Measurements from ENCODE around the gene DYNC1I1. TPM values are rescaled to one million over a fixed set of nuclear protein-coding genes. Genes with fewer than 3 reads are reported as not detected.

The DYNC1I1 gene
- total and polyA plus RNA-seq, 2 donors (not counting 3 experiments of a cell fraction or from before 2014, with no cell fraction given) = 1.8 to 3.6 TPM

GRCh38 chr7:95980706-95981105, 208.4 kb downstream of the DYNC1I1 start:
- no peak overlapping the region for H3K4me2 ChIP-seq (ENCODE audit: insufficient read depth, low read length)
- H4K20me1 ChIP-seq (replicated peaks; ENCODE audit: control insufficient read depth, extremely low read depth, insufficient read depth, low read length) = no peaks in the 10 kb centered on the region
- H3K4me1 ChIP-seq (ENCODE audit: control insufficient read depth, extremely low read depth, insufficient read depth, low read length) = peaks cover 9% of the 10 kb centered on the region
- H3K36me3 ChIP-seq (ENCODE audit: control insufficient read depth in 2 of 2, extremely low read depth in 1 of 2, insufficient read depth in 2 of 2, low read length in 2 of 2) = no peaks in the 10 kb centered on the region
- H3K9me1 ChIP-seq (replicated peaks; ENCODE audit: control insufficient read depth, extremely low read depth, insufficient read depth, low read length) = no peaks in the 10 kb centered on the region
- CTCF ChIA-PET = interaction anchor here (1.0 kb wide), 1 partner anchor 19 kb away, joined by 3 read pairs; no protein-coding TSS in a partner anchor
- H3K4me3 ChIP-seq (replicated peaks in 1 of 3; ENCODE audit: insufficient read depth in 1 of 3, low read depth in 1 of 3, low read length in 3 of 3) = no peak overlapping the region
- FAIRE-seq = no peak
- no peaks in the 10 kb centered on the region for H3K79me2 ChIP-seq (ENCODE audit: control insufficient read depth, insufficient read depth, low read length)
- no peak for TF ChIP-seq GATA2 (IDR thresholded peaks at IDR 0.05; ENCODE audit: insufficient read depth, insufficient read length, low read depth, low read length)
- no peak for TF ChIP-seq EZH2 (IDR thresholded peaks at IDR 0.05; ENCODE audit: borderline replicate concordance, low read depth, low read length, severe bottlenecking)
- no peak for TF ChIP-seq MAX (IDR thresholded peaks at IDR 0.05; ENCODE audit: insufficient read depth, insufficient read length)
- TF ChIP-seq POLR2A (IDR thresholded peaks at IDR 0.05; ENCODE audit: low read depth, low read length) = no peak
- TF ChIP-seq FOS (IDR thresholded peaks at IDR 0.05; ENCODE audit: borderline replicate concordance, insufficient read depth, low read length) = no peak
- TF ChIP-seq MYC (IDR thresholded peaks at IDR 0.05; ENCODE audit: low read depth, low read length) = no peak
- TF ChIP-seq, protein P1, sequence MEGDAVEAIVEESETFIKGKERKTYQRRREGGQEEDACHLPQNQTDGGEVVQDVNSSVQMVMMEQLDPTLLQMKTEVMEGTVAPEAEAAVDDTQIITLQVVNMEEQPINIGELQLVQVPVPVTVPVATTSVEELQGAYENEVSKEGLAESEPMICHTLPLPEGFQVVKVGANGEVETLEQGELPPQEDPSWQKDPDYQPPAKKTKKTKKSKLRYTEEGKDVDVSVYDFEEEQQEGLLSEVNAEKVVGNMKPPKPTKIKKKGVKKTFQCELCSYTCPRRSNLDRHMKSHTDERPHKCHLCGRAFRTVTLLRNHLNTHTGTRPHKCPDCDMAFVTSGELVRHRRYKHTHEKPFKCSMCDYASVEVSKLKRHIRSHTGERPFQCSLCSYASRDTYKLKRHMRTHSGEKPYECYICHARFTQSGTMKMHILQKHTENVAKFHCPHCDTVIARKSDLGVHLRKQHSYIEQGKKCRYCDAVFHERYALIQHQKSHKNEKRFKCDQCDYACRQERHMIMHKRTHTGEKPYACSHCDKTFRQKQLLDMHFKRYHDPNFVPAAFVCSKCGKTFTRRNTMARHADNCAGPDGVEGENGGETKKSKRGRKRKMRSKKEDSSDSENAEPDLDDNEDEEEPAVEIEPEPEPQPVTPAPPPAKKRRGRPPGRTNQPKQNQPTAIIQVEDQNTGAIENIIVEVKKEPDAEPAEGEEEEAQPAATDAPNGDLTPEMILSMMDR (IDR thresholded peaks at IDR 0.05; ENCODE audit: extremely low read depth in 1 of 2, insufficient read depth in 1 of 2, low read depth in 1 of 2, low read length in 2 of 2) = no peak
- no peak for TF ChIP-seq POLR2AphosphoS5 (IDR thresholded peaks at IDR 0.05; ENCODE audit: insufficient read depth, low read depth, low read length)
- TF ChIP-seq JUN (IDR thresholded peaks at IDR 0.05; ENCODE audit: borderline replicate concordance, insufficient read depth, insufficient read length, low read depth) = no peak
- dilution Hi-C loops (cut with MboI; ENCODE audit: extremely low pct_ligation_motif_present, low sequenced_read_pairs) = no loop called here
- no peak for DNase-seq (ENCODE audit: low read depth, low spot score)
- no peak overlapping the region for H3K27ac ChIP-seq (ENCODE audit: insufficient read depth, low read depth, low read length)
- H3K27me3 ChIP-seq (ENCODE audit: control insufficient read depth in 2 of 2, insufficient read depth in 2 of 2, low read length in 2 of 2) = no peaks in the 10 kb centered on the region
- no peak overlapping the region for H3K9ac ChIP-seq (replicated peaks; ENCODE audit: extremely low read depth, insufficient read depth, low read length)
- H3K9me3 ChIP-seq (replicated peaks; ENCODE audit: control insufficient read depth, insufficient read depth, low read length) = no peaks in the 10 kb centered on the region
- no peak overlapping the region for H2AFZ ChIP-seq (ENCODE audit: low read depth, low read length)
- intact Hi-C loops (cut with micrococcal nuclease) = no loop called here
- POLR2A ChIA-PET = no interaction called here
- BruUV-seq (replicated peaks) = no TSS peak
